Progenitor cell of endocrine pancreas (in vitro differentiated cells): ENCODE measurements around the gene TMEM54. TPM values are rescaled to one million over a fixed set of nuclear protein-coding genes. Genes with fewer than 3 reads are reported as not detected.

Experiments used
- DNase-seq: peaks from one replicate; pipeline ENCODE4 v3.0.0; 2021; ENCODE audit warnings: low spot score; ENCODE audit not compliant: unreplicated experiment
- H3K27ac Mint-ChIP-seq: 2 replicates; pipeline ENCODE4 v1.8.0; 2021; ENCODE audit warnings: mild to moderate bottlenecking, moderate library complexity, mixed read lengths
- H3K27me3 Mint-ChIP-seq: 2 replicates; pipeline ENCODE4 v1.8.0; 2021; ENCODE audit warnings: mixed read lengths
- H3K36me3 Mint-ChIP-seq: 2 replicates; pipeline ENCODE4 v1.8.0; 2022; ENCODE audit warnings: mixed read lengths; ENCODE audit not compliant: insufficient read depth
- H3K4me1 Mint-ChIP-seq: 2 replicates; pipeline ENCODE4 v1.8.0; 2021; ENCODE audit warnings: low read depth, mixed read lengths
- H3K4me3 Mint-ChIP-seq: 2 replicates; pipeline ENCODE4 v1.8.0; 2021; ENCODE audit warnings: low read depth, mild to moderate bottlenecking, moderate library complexity, mixed read lengths
- H3K9me3 Mint-ChIP-seq: 2 replicates; pipeline ENCODE4 v1.8.0; 2021; ENCODE audit warnings: low read depth, mixed read lengths
- CTCF ChIP-seq: fragments of 200-600 bp; sonication (generic); IDR thresholded peaks from one replicate; pipeline ENCODE4 v1.5.0; 2021; ENCODE audit warnings: antibody characterized with exemption, mild to moderate bottlenecking; ENCODE audit not compliant: unreplicated experiment
- total RNA-seq: library from RNA; stranded (reverse); gene quantifications from 2 replicates; pipeline ENCODE4 v1.2.1, GENCODE V29; 2021

TMEM54 gene
- total RNA-seq, 1 donor from 2014 or later = 27.0 TPM

GRCh38 chr1:32927441-32927840, 26.3 kb upstream of the TMEM54 start:
- Mint-ChIP-seq H3K9me3 (no peaks in the 10 kb centered on the region), H3K27ac (no peak overlapping the region), H3K27me3 (peaks cover 50% of the 10 kb centered on the region), H3K4me1 (peaks cover 19% of the 10 kb centered on the region), H3K36me3 (no peaks in the 10 kb centered on the region), H3K4me3 (no peak overlapping the region)
- DNase-seq = no peak
- TF ChIP-seq CTCF = no peak

GRCh38 chr1:32926562-32926961, 25.4 kb upstream of the TMEM54 start:
- H3K36me3 Mint-ChIP-seq = no peaks in the 10 kb centered on the region
- peaks cover 19% of the 10 kb centered on the region for H3K4me1 Mint-ChIP-seq
- no peak for DNase-seq
- H3K27ac Mint-ChIP-seq = no peak overlapping the region
- no peak for TF ChIP-seq CTCF
- H3K4me3 Mint-ChIP-seq = no peak overlapping the region
- peaks cover 50% of the 10 kb centered on the region for H3K27me3 Mint-ChIP-seq
- no peaks in the 10 kb centered on the region for H3K9me3 Mint-ChIP-seq

- DNase-seq = no peak
- Mint-ChIP-seq H3K27me3 (peaks cover 50% of the 10 kb centered on the region), H3K36me3 (no peaks in the 10 kb centered on the region), H3K9me3 (no peaks in the 10 kb centered on the region), H3K4me3 (peak overlapping the region; percentile 36), H3K27ac (peak overlapping the region; percentile 85), H3K4me1 (peaks cover 19% of the 10 kb centered on the region)
- no peak for TF ChIP-seq CTCF
Measured at GRCh38 chr1:32925403-32926162, 24.4 kb upstream of the TMEM54 start.

- DNase-seq = peak; percentile 45
- H3K4me3 Mint-ChIP-seq = peak overlapping the region; percentile 36
- peaks cover 19% of the 10 kb centered on the region for H3K4me1 Mint-ChIP-seq
- H3K36me3 Mint-ChIP-seq = no peaks in the 10 kb centered on the region
- peak overlapping the region; percentile 63 for H3K27ac Mint-ChIP-seq
- H3K27me3 Mint-ChIP-seq = peaks cover 52% of the 10 kb centered on the region
- H3K9me3 Mint-ChIP-seq = no peaks in the 10 kb centered on the region
- TF ChIP-seq CTCF = peak; percentile 30
Measured at GRCh38 chr1:32924881-32925344, 23.7 kb upstream of the TMEM54 start.

- H3K9me3 Mint-ChIP-seq = no peaks in the 10 kb centered on the region
- H3K27ac Mint-ChIP-seq = no peak overlapping the region
- no peak for TF ChIP-seq CTCF
- DNase-seq = no peak
- H3K4me1 Mint-ChIP-seq = peaks cover 11% of the 10 kb centered on the region
- no peak overlapping the region for H3K4me3 Mint-ChIP-seq
- H3K27me3 Mint-ChIP-seq = peaks cover 38% of the 10 kb centered on the region
- no peaks in the 10 kb centered on the region for H3K36me3 Mint-ChIP-seq
Measured at GRCh38 chr1:32920833-32921232, 19.6 kb upstream of the TMEM54 start.
